ENCODE results near the gene KRT31.

GRCh38 chr17:41403404-41404023, 6.1 kb upstream of the KRT31 start:
- TF ChIP-seq CTCF (IDR thresholded peaks at IDR 0.05): no peak
- TF ChIP-seq ZFX (IDR thresholded peaks at IDR 0.05; ENCODE audit: borderline replicate concordance): no peak
